HG03039 (cell line): ENCODE measurements around the gene ABCA8.
"Not testable (repeated sequence)": the region's sequence is repeated elsewhere in the genome, so short reads cannot be mapped to it uniquely, and the experiment has no call there.

ENCODE experiments used
- ATAC-seq: cut with Tn5 transposase; IDR thresholded peaks from one replicate; pipeline ENCODE4 v1.9.1; 2021; ENCODE audit warnings: mild to moderate bottlenecking, moderate library complexity; ENCODE audit not compliant: unreplicated experiment

Gene ABCA8

GRCh38 chr17:68955181-68955841 lies at the start of gene ABCA8:
Gene ABCA8, minus strand, starts transcription at chr17:68955392. Its CDS starts 13,358 bp downstream, at chr17:68942034.
- no peak for ATAC-seq

- not testable (repeated sequence) for ATAC-seq
Measured at GRCh38 chr17:69004759-69005158, 49.6 kb upstream of the ABCA8 start.

- ATAC-seq: not testable (repeated sequence)
Measured at GRCh38 chr17:68999743-69000142, 44.6 kb upstream of the ABCA8 start.

- ATAC-seq: no peak
Measured at GRCh38 chr17:68993112-68993511, 37.9 kb upstream of the ABCA8 start.

GRCh38 chr17:68987966-68988365 lies 32.8 kb upstream of the ABCA8 start:
- no peak for ATAC-seq

GRCh38 chr17:68981288-68981687 lies 26.1 kb upstream of the ABCA8 start:
- no peak for ATAC-seq

- ATAC-seq: no peak
Measured at GRCh38 chr17:68973098-68973846, 18.1 kb upstream of the ABCA8 start.

- no peak for ATAC-seq
Measured at GRCh38 chr17:68972119-68972704, 17.0 kb upstream of the ABCA8 start.

- no peak for ATAC-seq
Measured at GRCh38 chr17:68969101-68969500, 13.9 kb upstream of the ABCA8 start.

GRCh38 chr17:68963958-68964357 lies 8.8 kb upstream of the ABCA8 start:
- no peak for ATAC-seq

- no peak for ATAC-seq
Measured at GRCh38 chr17:68961214-68961882, 6.2 kb upstream of the ABCA8 start.

GRCh38 chr17:68959117-68959516 lies 3.9 kb upstream of the ABCA8 start:
- not testable (repeated sequence) for ATAC-seq

GRCh38 chr17:68957944-68958343 lies 2.8 kb upstream of the ABCA8 start:
- ATAC-seq: no peak

- ATAC-seq: no peak
Measured at GRCh38 chr17:68954146-68954896, 871 bp downstream of the ABCA8 start.

- no peak for ATAC-seq
Measured at GRCh38 chr17:68953340-68953997, 1.7 kb downstream of the ABCA8 start.

- no peak for ATAC-seq
Measured at GRCh38 chr17:68950725-68951124, 4.5 kb downstream of the ABCA8 start.

GRCh38 chr17:68947868-68948267 lies 7.3 kb downstream of the ABCA8 start:
- not testable (repeated sequence) for ATAC-seq

GRCh38 chr17:68944435-68945035 lies 10.7 kb downstream of the ABCA8 start:
- no peak for ATAC-seq

GRCh38 chr17:68943812-68944182 lies 11.4 kb downstream of the ABCA8 start:
- ATAC-seq: not testable (repeated sequence)
